LoVo (cell line): ENCODE results near the gene AHCY.
"Not testable (repeated sequence)": the region's sequence is repeated elsewhere in the genome, so short reads cannot be mapped to it uniquely, and the experiment has no call there.

Experiments used
- DNase-seq: peaks from one replicate; pipeline ENCODE4 v3.0.0-alpha.2; 2016; ENCODE audit warnings: low spot score

Gene AHCY

DNA sequence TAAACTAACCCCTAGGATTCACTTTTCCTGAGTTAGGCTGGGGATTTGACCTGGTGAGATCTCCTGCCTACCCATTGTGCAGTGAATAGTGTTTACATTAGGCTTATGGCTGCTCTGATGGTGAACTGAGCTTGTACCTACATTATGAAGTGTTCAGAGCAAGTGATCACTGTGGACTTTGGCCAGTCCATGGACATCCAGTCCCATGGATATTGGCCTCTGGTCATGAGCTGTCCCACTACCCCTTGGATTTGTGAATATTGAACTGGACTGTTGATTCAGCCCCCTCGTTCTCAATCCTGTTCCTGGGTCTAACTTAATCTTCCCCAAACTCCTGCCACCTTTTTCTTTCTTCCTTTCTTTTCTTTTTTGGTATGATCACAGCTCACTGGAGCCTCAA lies 48.2 kb downstream of the AHCY start:
- no peak for DNase-seq

GRCh38 chr20:34252431-34253086 lies 50.6 kb downstream of the AHCY start:
- DNase-seq: not testable (repeated sequence)

GRCh38 chr20:34251619-34252018 lies 51.5 kb downstream of the AHCY start:
- DNase-seq: no peak

DNA sequence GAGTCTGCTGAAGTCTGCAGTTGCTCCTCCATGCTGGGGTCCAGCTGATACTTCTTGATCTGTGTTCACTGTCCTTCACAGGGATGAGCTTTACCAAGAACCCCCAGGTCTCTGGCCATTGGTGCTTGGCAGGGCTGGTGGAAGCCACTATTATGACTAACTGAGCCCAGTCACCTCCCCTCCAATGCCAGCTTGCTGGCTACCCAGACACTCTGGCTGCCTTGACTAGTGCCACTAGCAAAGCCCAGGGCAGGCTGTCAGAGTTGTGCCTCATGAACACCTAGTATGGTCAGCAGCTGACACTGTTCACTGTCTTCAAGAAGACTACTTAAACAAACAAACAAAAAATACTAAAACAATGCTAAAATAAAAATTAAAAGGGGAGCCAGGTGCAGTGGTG lies 53.1 kb downstream of the AHCY start:
- DNase-seq: no peak

GRCh38 chr20:34249291-34249690 lies 53.9 kb downstream of the AHCY start:
- DNase-seq: no peak

DNA sequence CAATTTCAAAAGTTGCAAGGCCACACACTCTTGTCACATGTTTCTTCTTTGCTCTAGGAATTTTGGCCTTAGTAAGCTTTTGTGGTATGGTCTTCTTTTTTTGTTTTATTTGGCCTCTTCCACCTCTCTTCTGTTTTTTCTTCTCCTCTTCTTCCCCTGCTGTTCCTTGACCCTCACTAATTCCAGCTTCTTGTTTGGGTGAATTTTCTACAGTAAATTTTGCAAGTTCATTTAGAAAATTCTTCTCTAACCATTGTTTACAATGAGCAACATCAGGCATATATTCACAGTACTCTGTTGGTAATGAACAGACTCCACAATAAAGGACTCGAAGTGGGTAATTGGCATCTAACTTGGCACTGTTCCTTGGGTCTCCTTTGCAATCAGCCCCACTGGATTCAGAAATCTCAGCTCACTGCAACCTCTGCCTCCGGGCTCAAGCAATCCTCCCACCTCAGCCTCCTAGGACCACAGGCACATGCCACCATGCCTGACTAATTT lies 57.0 kb downstream of the AHCY start:
- DNase-seq: no peak

DNA sequence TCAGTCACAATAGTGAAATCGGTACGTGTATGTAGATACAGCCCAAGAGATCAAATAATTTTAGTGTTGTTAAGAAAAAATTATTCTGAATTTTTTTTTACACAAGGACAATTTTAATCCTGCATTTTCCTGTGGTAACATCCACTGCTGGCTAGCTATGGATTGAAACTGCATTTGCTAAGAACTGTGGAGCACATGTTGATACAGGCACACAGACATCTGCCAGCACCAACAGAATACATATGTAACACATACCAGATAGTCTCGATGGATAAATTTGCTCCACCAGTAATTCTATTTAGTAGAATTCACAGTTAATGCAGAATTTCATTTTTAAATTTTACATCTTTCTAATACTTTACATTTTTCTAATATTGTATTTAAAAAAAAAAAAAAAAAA lies 59.8 kb downstream of the AHCY start:
- no peak for DNase-seq

GRCh38 chr20:34242879-34243278 lies 60.3 kb downstream of the AHCY start:
- no peak for DNase-seq

DNA sequence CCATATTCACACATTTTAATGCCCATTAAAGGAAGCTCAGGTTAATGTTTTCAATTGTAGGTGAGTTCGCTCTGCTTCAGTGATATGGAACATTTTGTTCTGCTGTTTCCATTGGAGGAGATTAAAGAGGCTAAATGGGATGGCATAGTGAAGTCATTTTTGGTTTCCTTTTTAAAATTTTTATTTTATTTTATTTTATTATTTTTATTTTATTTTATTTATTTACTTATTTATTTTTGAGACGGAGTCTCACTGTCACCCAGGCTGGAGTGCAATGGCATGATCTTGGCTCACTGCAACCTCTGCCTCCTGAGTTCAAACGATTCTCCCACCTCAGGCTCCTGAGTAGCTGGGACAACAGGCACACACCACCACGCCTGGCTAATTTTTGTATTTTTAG lies 61.1 kb downstream of the AHCY start:
- DNase-seq: not testable (repeated sequence)

DNA sequence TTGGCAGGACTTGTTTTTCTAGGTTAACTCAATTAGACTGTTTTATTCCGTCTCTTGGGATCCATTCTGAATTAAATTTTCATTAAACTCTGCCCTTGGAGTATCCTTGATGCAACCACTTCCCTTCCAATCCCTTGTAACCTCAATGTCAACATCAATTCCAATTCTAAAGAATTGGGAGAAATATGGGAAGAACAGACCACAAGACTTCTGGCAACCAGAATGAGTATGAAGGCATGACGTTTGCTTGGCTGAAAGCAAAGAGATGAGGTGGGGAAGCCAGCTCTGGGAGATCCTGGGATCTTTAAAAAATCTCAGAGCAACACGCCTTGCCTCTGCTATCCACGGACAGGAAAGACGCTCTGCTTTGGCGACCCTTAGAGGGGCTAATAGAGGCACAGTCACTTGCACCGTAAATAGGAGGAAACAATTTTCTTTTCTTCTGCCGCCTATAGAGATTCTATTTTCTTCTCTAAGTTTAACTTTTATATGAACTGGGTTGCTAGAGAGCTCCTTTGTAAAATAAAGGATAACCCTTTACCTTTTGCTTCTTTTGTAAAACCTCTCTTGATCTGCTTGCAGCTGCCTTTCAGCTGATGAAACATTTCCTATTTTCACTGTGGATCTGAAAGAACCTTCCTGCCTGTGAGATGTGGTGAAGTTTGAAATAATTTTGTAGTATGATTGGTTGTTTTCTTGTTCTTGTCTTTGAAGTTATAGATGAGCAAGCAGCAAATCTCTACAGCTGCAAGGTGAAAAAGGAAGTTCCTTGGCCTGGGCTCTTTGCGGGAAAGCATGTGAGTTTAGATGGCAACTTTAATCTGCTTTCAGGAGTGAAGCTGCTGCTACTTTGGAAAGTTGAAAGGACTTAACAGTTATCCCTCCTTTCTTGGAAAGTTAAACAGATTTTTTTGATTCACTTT lies 62.2 kb downstream of the AHCY start, which contains the start of gene ASIP:
TSS of gene ASIP (plus strand) at position 731 of the 923 bp plus-strand sequence. CDS start 18,952 bp downstream, outside the sequence.
- DNase-seq: no peak

- no peak for DNase-seq
Measured at GRCh38 chr20:34240121-34240520, 63.0 kb downstream of the AHCY start.

DNA sequence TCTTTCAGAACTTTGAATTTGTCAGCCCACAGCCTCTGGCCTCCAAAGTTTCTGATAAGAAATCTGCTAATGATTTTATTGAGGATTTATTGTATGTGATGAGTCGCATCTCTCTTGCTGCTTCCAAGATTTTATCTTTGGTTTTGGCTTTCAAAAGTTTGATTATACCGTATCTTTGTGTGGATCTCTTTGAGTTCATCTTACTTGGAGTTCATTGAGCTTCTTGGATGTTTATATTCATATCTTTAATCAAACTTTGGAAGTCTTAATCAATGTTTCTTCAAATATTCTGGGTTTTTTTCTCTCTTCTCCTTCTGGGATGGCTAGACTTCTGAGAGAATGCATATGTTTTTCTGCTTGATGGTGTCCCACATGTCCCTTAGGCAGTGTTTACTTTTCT lies 65.2 kb downstream of the AHCY start:
- DNase-seq: no peak

DNA sequence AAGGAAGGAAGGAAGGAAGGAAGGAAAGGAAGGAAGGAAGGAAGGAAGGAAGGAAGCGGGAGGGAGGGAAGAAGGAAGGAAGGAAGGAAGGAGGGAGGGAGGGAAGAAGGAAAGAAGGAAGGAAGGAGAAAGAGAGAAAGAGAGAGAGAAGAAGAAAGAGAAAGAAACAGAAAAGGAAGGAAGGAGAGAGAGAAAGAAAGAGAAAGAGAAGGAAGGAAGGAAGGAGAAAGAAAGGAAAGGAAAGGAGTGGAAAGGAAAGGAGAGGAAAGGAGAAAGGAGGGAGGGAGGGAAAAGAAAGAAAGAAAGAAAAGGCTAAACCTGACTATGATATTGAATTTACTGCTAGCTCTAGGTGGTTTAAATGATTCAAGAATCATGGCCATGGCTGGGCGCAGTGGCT lies 67.3 kb downstream of the AHCY start:
- DNase-seq: no peak

DNA sequence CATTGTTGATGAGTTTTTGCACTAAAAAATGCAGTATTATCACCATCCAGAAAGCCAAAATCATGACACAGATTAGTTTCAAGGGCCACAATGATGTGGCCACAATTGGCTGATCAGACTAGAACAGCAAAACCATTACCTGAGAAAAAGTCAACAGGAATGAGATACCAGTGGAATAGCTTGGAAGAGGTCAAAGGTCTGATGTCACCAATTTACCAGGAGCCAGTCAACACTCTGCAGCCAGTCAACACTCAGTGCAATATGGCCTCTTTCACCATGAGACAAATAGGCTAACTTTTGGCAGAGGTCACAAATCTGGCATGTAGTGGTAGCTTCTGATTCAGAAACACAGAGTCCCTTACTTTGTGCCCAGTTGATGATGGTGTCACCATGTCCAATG lies 69.5 kb downstream of the AHCY start:
- DNase-seq: no peak

DNA sequence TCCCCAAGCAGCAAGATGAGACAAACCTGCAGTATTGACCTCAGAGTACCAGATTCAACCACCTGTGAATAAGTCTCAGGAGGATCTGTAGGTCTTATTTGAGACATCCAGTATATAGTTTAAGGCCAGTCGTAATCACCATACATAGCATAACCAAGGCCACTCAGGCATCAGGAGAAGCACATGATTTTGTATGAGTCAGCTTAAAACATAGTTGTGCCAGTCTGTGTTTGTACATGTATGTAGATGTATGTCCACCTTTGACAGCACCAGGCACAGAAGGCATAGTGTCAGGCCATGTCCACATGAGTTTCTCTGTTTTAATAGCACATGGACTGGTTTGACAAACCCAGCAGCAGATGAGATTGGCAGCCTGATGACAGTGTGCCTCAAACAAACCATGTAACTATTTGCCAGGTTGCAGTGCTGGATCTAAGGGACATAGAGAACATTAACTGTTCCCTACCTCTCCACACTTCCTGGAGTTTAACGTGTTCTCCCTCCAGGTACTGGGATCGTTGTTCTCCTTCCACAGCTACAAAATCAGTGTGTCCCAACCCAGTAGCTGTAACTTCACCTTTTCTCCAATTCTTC lies 70.6 kb downstream of the AHCY start:
- no peak for DNase-seq

DNA sequence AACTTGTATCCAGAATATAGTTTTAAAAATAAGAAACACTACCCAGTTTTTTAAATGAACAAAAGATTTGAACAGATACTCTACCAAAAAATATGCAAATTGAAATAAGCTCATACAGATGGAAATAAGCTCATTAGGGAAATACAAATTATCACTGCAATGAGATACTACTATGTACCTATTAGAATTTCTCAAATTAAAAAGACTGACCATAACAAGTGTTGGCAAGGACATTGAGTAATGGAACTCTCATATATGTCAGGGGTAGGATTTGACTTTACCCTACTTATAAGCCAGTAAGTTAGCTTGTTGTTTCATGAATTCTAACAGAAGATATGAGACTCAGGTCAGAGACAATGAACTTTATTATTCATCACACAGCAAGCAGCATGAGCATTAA lies 71.5 kb downstream of the AHCY start:
- DNase-seq: no peak
